Vagina (tissue), 2 donors: ENCODE data around the gene KCNAB3. TPM values are rescaled to one million over a fixed set of nuclear protein-coding genes. Genes with fewer than 3 reads are reported as not detected.

ENCODE experiments used
- DNase-seq, 2 donors: peaks; one replicate each; pipeline ENCODE4 v3.0.0-alpha.2; 2017; ENCODE audit errors: extremely low spot score in 2 of 2
- H3K27ac ChIP-seq: fragments of 200-600 bp; sonication (generic); one replicate; pipeline ENCODE4 v1.5.1; 2019
- H3K27me3 ChIP-seq: fragments of 200-600 bp; sonication (generic); one replicate; pipeline ENCODE4 v1.5.1; 2019
- H3K36me3 ChIP-seq, 2 donors: fragments of 200-600 bp; sonication (generic); one replicate each; pipeline ENCODE4 v1.5.1; 2017 to 2019
- H3K4me1 ChIP-seq: fragments of 200-600 bp; sonication (generic); one replicate; pipeline ENCODE4 v1.5.1; 2019
- H3K4me3 ChIP-seq, 2 donors: fragments of 200-600 bp; sonication (generic); 1 replicate in 1 of 2; 2 replicates in 1 of 2; pipeline ENCODE4 v1.5.1; 2016 to 2019
- H3K9me3 ChIP-seq: fragments of 200-600 bp; sonication (generic); one replicate; pipeline ENCODE4 v1.5.1; 2019
- CTCF ChIP-seq, 3 experiments: fragments of 450-650 bp in 2 of 3; fragments of 200-600 bp in 1 of 3; sonication (generic) in 1 of 3; IDR thresholded peaks; one replicate each; pipeline ENCODE4 v1.5.1; 2017 to 2019; ENCODE audit warnings: antibody characterized with exemption in 3 of 3, mild to moderate bottlenecking in 2 of 3, moderate library complexity in 2 of 3
- POLR2A ChIP-seq, 2 donors: fragments of 450-650 bp; IDR thresholded peaks; one replicate each; pipeline ENCODE4 v1.6.1; 2017; ENCODE audit warnings: antibody characterized with exemption in 2 of 2, mild to moderate bottlenecking in 2 of 2, moderate library complexity in 2 of 2
- POLR2AphosphoS5 ChIP-seq, 2 donors: sonication (generic); formaldehyde crosslinking; IDR thresholded peaks; one replicate each; pipeline ENCODE4 v1.9.0; 2017; ENCODE audit warnings: antibody characterized with exemption in 2 of 2, mild to moderate bottlenecking in 2 of 2, low read depth in 1 of 2; ENCODE audit not compliant: insufficient read depth in 1 of 2
- intact Hi-C: fragments of 100-400 bp; cut with DNase I; formaldehyde crosslinking; loops from one replicate; pipeline ENCODE4 v1.15.1; 2023
- total RNA-seq: library from RNA; depleted of rRNA; stranded (reverse); fragments of >200 nt; gene quantifications from one replicate; pipeline ENCODE4 v1.2.3, GENCODE V29; 2016

KCNAB3 gene
- total RNA-seq, 1 donor from 2014 or later = 2.7 TPM

- H3K36me3 ChIP-seq = peaks cover 0 to 9% of the 10 kb centered on the region in 2 donors
- intact Hi-C loops = no loop called here
- no peak overlapping the region for H3K4me3 ChIP-seq
- TF ChIP-seq CTCF (IDR thresholded peaks at IDR 0.05) = no peak
- no peaks in the 10 kb centered on the region for H3K9me3 ChIP-seq
- H3K27ac ChIP-seq = peak overlapping the region; percentile 98
- no peaks in the 10 kb centered on the region for H3K27me3 ChIP-seq
- peak in 1 of 2 donors; percentile 79 for DNase-seq
- H3K4me1 ChIP-seq = peaks cover 44% of the 10 kb centered on the region
Observed at GRCh38 chr17:7882068-7882467, 47.6 kb downstream of the KCNAB3 start.

- H3K27me3 ChIP-seq = no peaks in the 10 kb centered on the region
- TF ChIP-seq POLR2AphosphoS5 (IDR thresholded peaks at IDR 0.05; ENCODE audit: insufficient read depth in 1 of 2, low read depth in 1 of 2) (no peak), POLR2A (IDR thresholded peaks at IDR 0.05) (no peak)
- no peak overlapping the region for H3K4me3 ChIP-seq
- peak in 1 of 2 donors; percentile 79 for DNase-seq
- peaks cover 0 to 9% of the 10 kb centered on the region in 2 donors for H3K36me3 ChIP-seq
- intact Hi-C loops = no loop called here
- peak overlapping the region; percentile 98 for H3K27ac ChIP-seq
- peaks cover 38% of the 10 kb centered on the region for H3K4me1 ChIP-seq
- H3K9me3 ChIP-seq = no peaks in the 10 kb centered on the region
Observed at GRCh38 chr17:7881276-7882054, 48.2 kb downstream of the KCNAB3 start.

GRCh38 chr17:7880076-7880868 is 49.4 kb downstream of the KCNAB3 start:
- H3K4me1 ChIP-seq = peaks cover 29% of the 10 kb centered on the region
- peaks cover 0 to 9% of the 10 kb centered on the region in 2 donors for H3K36me3 ChIP-seq
- no peak for DNase-seq
- H3K27me3 ChIP-seq = no peaks in the 10 kb centered on the region
- H3K9me3 ChIP-seq = no peaks in the 10 kb centered on the region
- no peak overlapping the region for H3K27ac ChIP-seq
- intact Hi-C loops = no loop called here
- no peak overlapping the region for H3K4me3 ChIP-seq
- TF ChIP-seq POLR2AphosphoS5 (IDR thresholded peaks at IDR 0.05; ENCODE audit: insufficient read depth in 1 of 2, low read depth in 1 of 2) (no peak), CTCF (IDR thresholded peaks at IDR 0.05) (no peak), POLR2A (IDR thresholded peaks at IDR 0.05) (no peak)

GRCh38 chr17:7878234-7878633 is 51.4 kb downstream of the KCNAB3 start:
- Histone ChIP-seq H3K27me3 (no peaks in the 10 kb centered on the region), H3K4me3 (no peak overlapping the region), H3K27ac (no peak overlapping the region), H3K9me3 (no peaks in the 10 kb centered on the region), H3K4me1 (peaks cover 29% of the 10 kb centered on the region), H3K36me3 (peaks cover 0 to 9% of the 10 kb centered on the region in 2 donors)
- TF ChIP-seq CTCF (IDR thresholded peaks at IDR 0.05) (no peak), POLR2AphosphoS5 (IDR thresholded peaks at IDR 0.05; ENCODE audit: insufficient read depth in 1 of 2, low read depth in 1 of 2) (no peak), POLR2A (IDR thresholded peaks at IDR 0.05) (no peak)
- peak in 1 of 2 donors; percentile 6 for DNase-seq
- intact Hi-C loops = no loop called here

GRCh38 chr17:7875804-7876370 is 53.8 kb downstream of the KCNAB3 start:
- peaks cover 5% of the 10 kb centered on the region for H3K4me1 ChIP-seq
- no peak overlapping the region for H3K4me3 ChIP-seq
- no peak overlapping the region for H3K27ac ChIP-seq
- no peaks in the 10 kb centered on the region for H3K9me3 ChIP-seq
- no peaks in the 10 kb centered on the region for H3K27me3 ChIP-seq
- peaks cover 0 to 6% of the 10 kb centered on the region in 2 donors for H3K36me3 ChIP-seq
- intact Hi-C loops = no loop called here
- no peak for DNase-seq
- TF ChIP-seq POLR2A (IDR thresholded peaks at IDR 0.05) = no peak
- TF ChIP-seq POLR2AphosphoS5 (IDR thresholded peaks at IDR 0.05; ENCODE audit: insufficient read depth in 1 of 2, low read depth in 1 of 2) = no peak
- TF ChIP-seq CTCF (IDR thresholded peaks at IDR 0.05) = no peak
